Type B pancreatic cell (in vitro differentiated cells): ENCODE measurements around the gene PAQR7. TPM values are rescaled to one million over a fixed set of nuclear protein-coding genes. Genes with fewer than 3 reads are reported as not detected.

Source experiments
- DNase-seq: peaks from one replicate; pipeline ENCODE4 v3.0.0; 2021; ENCODE audit warnings: mixed read lengths; ENCODE audit not compliant: unreplicated experiment; ENCODE audit errors: extremely low spot score
- H3K27ac Mint-ChIP-seq: 2 replicates; pipeline ENCODE4 v1.8.0; 2021; ENCODE audit warnings: mild to moderate bottlenecking, mixed read lengths
- H3K27me3 Mint-ChIP-seq: 2 replicates; pipeline ENCODE4 v1.8.0; 2021; ENCODE audit warnings: mixed read lengths
- H3K36me3 Mint-ChIP-seq: 2 replicates; pipeline ENCODE4 v1.8.0; 2021; ENCODE audit warnings: mixed read lengths
- H3K4me1 Mint-ChIP-seq: one replicate; pipeline ENCODE4 v1.8.0; 2021; ENCODE audit warnings: mixed read lengths; ENCODE audit not compliant: unreplicated experiment
- H3K4me3 Mint-ChIP-seq: 2 replicates; pipeline ENCODE4 v1.8.0; 2021; ENCODE audit warnings: mild to moderate bottlenecking, mixed read lengths
- H3K9me3 Mint-ChIP-seq: 2 replicates; pipeline ENCODE4 v1.8.0; 2021; ENCODE audit warnings: mixed read lengths
- CTCF ChIP-seq: fragments of 200-600 bp; sonication (generic); conservative IDR thresholded peaks from 2 replicates; pipeline ENCODE4 v1.5.0; 2021; ENCODE audit warnings: antibody characterized with exemption, mild to moderate bottlenecking
- total RNA-seq: library from RNA; stranded (reverse); gene quantifications from 2 replicates; pipeline ENCODE4 v1.2.1, GENCODE V29; 2021; ENCODE audit warnings: low replicate concordance

Gene PAQR7
- total RNA-seq, 1 donor from 2014 or later = 24.3 TPM

- peaks cover 29% of the 10 kb centered on the region for H3K4me1 Mint-ChIP-seq
- no peaks in the 10 kb centered on the region for H3K27me3 Mint-ChIP-seq
- DNase-seq = no peak
- no peaks in the 10 kb centered on the region for H3K9me3 Mint-ChIP-seq
- H3K4me3 Mint-ChIP-seq = peak overlapping the region; percentile 47
- H3K36me3 Mint-ChIP-seq = no peaks in the 10 kb centered on the region
- peak overlapping the region; percentile 58 for H3K27ac Mint-ChIP-seq
- no peak for TF ChIP-seq CTCF
These were observed 2.8 kb downstream of the PAQR7 start for GRCh38 chr1:25872713-25873112.

- Mint-ChIP-seq H3K27me3 (no peaks in the 10 kb centered on the region), H3K9me3 (no peaks in the 10 kb centered on the region), H3K27ac (peak overlapping the region; percentile 29), H3K4me1 (peaks cover 35% of the 10 kb centered on the region), H3K36me3 (no peaks in the 10 kb centered on the region), H3K4me3 (peak overlapping the region; percentile 51)
- DNase-seq = no peak
- no peak for TF ChIP-seq CTCF
These were observed 3.6 kb downstream of the PAQR7 start for GRCh38 chr1:25871704-25872494.

- Mint-ChIP-seq H3K27ac (peak overlapping the region; percentile 29), H3K4me3 (peak overlapping the region; percentile 51), H3K4me1 (peaks cover 31% of the 10 kb centered on the region), H3K27me3 (no peaks in the 10 kb centered on the region), H3K36me3 (peaks cover 3% of the 10 kb centered on the region), H3K9me3 (no peaks in the 10 kb centered on the region)
- TF ChIP-seq CTCF = no peak
- DNase-seq = no peak
These were observed 4.3 kb downstream of the PAQR7 start for GRCh38 chr1:25871086-25871703.

GRCh38 chr1:25870614-25871013, 4.9 kb downstream of the PAQR7 start:
- Mint-ChIP-seq H3K4me1 (peaks cover 32% of the 10 kb centered on the region), H3K9me3 (no peaks in the 10 kb centered on the region), H3K4me3 (no peak overlapping the region), H3K36me3 (peaks cover 6% of the 10 kb centered on the region), H3K27ac (no peak overlapping the region), H3K27me3 (no peaks in the 10 kb centered on the region)
- TF ChIP-seq CTCF = no peak
- no peak for DNase-seq

GRCh38 chr1:25869909-25870606, 5.5 kb downstream of the PAQR7 start:
- DNase-seq = no peak
- no peak overlapping the region for H3K4me3 Mint-ChIP-seq
- peaks cover 32% of the 10 kb centered on the region for H3K4me1 Mint-ChIP-seq
- no peaks in the 10 kb centered on the region for H3K27me3 Mint-ChIP-seq
- TF ChIP-seq CTCF = no peak
- H3K9me3 Mint-ChIP-seq = no peaks in the 10 kb centered on the region
- H3K36me3 Mint-ChIP-seq = peaks cover 6% of the 10 kb centered on the region
- H3K27ac Mint-ChIP-seq = no peak overlapping the region
